Measurements from ENCODE around the gene ARL2BP. TPM values are rescaled to one million over a fixed set of nuclear protein-coding genes. Genes with fewer than 3 reads are reported as not detected.

The ARL2BP gene
- polyA plus RNA-seq, 1 donor (not counting 4 experiments of a cell fraction or from before 2014, with no cell fraction given): 98.0 TPM

DNA sequence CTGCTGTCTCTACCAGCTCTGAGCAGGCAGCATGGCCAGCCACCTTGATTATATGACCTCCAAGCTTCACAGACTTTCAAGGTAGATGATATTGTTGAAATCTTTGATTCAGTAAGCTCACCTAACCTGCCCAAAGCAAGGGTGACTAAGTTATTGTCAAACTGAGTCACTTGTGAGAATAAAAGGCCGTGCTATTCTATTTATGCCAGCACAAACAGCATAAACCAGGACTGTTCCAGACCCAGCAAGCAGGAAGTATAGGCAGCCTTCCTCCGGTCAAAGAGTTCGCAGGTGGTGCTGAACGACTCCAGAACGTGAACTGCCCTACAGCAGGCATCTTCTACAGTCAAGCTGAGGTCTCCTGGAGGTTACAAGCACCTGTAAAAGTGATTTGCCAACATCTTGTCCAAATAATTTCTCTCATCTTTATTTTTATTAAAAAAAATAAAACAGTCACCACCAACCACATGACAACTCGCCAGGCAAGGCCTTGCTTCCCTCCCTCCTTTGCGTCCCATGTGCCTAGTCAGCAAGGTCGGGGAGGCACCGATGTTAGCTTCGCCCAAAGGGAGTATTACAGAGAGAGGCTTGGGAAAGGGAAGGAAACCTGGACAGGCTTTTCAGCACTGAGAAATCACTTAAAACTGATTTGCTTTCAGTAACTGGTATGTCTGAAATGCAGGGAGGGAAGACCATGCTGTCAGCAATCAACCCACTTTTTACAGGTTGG, 10.8 kb downstream of the ARL2BP start:
- Histone ChIP-seq H3K9me1 (ENCODE audit: control insufficient read depth, extremely low read depth, insufficient read depth, low read length) (no peaks in the 10 kb centered on the region), H4K20me1 (ENCODE audit: control insufficient read depth, extremely low read depth, insufficient read depth, low read length) (no peaks in the 10 kb centered on the region), H3K27me3 (ENCODE audit: control insufficient read depth, extremely low read depth, insufficient read depth, low read length) (no peaks in the 10 kb centered on the region), H3K79me2 (ENCODE audit: control insufficient read depth, insufficient read depth, low read length) (no peaks in the 10 kb centered on the region), H3K9me3 (ENCODE audit: control insufficient read depth, low read depth, low read length) (no peaks in the 10 kb centered on the region), H3K4me2 (ENCODE audit: control insufficient read depth, extremely low read depth, insufficient read depth, low read depth, low read length) (peak overlapping the region; percentile 25), H2AFZ (ENCODE audit: control insufficient read depth, low read length) (no peak overlapping the region), H3K27ac (ENCODE audit: control insufficient read depth, insufficient read depth, low read length) (peak overlapping the region; percentile 48), H3K9ac (ENCODE audit: control insufficient read depth, extremely low read depth, insufficient read depth, low read length) (no peak overlapping the region), H3K4me3 (ENCODE audit: control insufficient read depth in 2 of 3, extremely low read depth in 1 of 3, insufficient read depth in 2 of 3, low read depth in 1 of 3, low read length in 3 of 3) (no peak overlapping the region), H3K4me1 (ENCODE audit: control insufficient read depth, extremely low read depth, insufficient read depth, low read length) (peaks cover 40% of the 10 kb centered on the region), H3K36me3 (ENCODE audit: control insufficient read depth in 2 of 2, extremely low read depth in 1 of 2, insufficient read depth in 2 of 2, low read length in 2 of 2) (peaks cover 8 to 11% of the 10 kb centered on the region in 2 experiments)
- dilution Hi-C loops (cut with MboI; ENCODE audit: extremely low pct_ligation_motif_present, low sequenced_read_pairs): no loop called here
- no peak for TF ChIP-seq EZH2 (IDR thresholded peaks at IDR 0.05; ENCODE audit: low read length)
- TF ChIP-seq, protein P1, sequence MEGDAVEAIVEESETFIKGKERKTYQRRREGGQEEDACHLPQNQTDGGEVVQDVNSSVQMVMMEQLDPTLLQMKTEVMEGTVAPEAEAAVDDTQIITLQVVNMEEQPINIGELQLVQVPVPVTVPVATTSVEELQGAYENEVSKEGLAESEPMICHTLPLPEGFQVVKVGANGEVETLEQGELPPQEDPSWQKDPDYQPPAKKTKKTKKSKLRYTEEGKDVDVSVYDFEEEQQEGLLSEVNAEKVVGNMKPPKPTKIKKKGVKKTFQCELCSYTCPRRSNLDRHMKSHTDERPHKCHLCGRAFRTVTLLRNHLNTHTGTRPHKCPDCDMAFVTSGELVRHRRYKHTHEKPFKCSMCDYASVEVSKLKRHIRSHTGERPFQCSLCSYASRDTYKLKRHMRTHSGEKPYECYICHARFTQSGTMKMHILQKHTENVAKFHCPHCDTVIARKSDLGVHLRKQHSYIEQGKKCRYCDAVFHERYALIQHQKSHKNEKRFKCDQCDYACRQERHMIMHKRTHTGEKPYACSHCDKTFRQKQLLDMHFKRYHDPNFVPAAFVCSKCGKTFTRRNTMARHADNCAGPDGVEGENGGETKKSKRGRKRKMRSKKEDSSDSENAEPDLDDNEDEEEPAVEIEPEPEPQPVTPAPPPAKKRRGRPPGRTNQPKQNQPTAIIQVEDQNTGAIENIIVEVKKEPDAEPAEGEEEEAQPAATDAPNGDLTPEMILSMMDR (optimal IDR thresholded peaks at IDR 0.05 in 1 of 3, IDR thresholded peaks at IDR 0.05 in 1 of 3, conservative IDR thresholded peaks at IDR 0.05 in 1 of 3; ENCODE audit: extremely low read depth in 1 of 3, insufficient read depth in 2 of 3, low read length in 3 of 3): no peak
- no peak for DNase-seq (ENCODE audit: low read depth, low spot score)
- peak; percentile 95 for FAIRE-seq

DNA sequence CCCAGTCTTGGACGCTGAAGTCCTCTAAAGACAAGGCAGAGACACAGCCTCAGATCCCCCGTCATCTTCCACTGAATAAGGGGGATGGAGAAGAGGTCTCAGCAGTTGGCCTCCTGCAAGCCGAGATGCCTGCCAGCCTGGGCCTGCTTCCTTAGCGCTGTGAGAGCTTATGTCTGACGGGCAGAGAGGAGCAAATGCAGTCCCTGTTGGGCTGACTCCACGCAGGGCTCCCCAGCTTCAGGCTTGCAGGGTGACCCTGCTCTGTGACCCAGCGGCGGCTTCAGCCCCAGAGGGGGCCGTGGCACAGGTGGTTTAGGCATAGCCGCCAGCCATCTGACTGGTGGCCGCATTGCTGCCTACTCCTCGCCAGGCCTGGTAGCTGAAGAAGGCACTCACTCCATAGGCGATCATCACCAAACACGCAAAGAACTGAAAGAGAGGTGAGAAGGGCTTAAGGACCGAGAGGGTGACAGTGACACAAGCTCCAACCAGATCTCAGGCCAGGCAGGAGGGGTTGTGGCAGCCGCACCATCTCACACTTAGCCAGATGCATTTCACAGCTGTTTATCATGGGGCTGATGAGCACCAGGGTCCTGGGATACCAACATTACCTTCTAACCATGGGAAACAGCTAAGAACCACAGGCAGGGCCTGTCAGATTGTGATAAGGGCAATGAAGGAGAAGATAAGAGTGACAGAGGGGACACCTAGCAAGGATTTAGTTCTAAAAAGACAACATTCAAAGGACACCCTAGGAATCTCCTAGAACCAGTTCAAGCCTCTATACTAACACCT, 11.7 kb downstream of the ARL2BP start:
- no peak overlapping the region for H3K9ac ChIP-seq (ENCODE audit: control insufficient read depth, extremely low read depth, insufficient read depth, low read length)
- no peak overlapping the region for H2AFZ ChIP-seq (ENCODE audit: control insufficient read depth, low read length)
- dilution Hi-C loops (cut with MboI; ENCODE audit: extremely low pct_ligation_motif_present, low sequenced_read_pairs): no loop called here
- H3K27me3 ChIP-seq (ENCODE audit: control insufficient read depth, extremely low read depth, insufficient read depth, low read length): no peaks in the 10 kb centered on the region
- no peak overlapping the region for H3K4me3 ChIP-seq (ENCODE audit: control insufficient read depth in 2 of 3, extremely low read depth in 1 of 3, insufficient read depth in 2 of 3, low read depth in 1 of 3, low read length in 3 of 3)
- H3K9me3 ChIP-seq (ENCODE audit: control insufficient read depth, low read depth, low read length): no peaks in the 10 kb centered on the region
- peaks cover 7 to 8% of the 10 kb centered on the region in 2 experiments for H3K36me3 ChIP-seq (ENCODE audit: control insufficient read depth in 2 of 2, extremely low read depth in 1 of 2, insufficient read depth in 2 of 2, low read length in 2 of 2)
- peaks cover 41% of the 10 kb centered on the region for H3K4me1 ChIP-seq (ENCODE audit: control insufficient read depth, extremely low read depth, insufficient read depth, low read length)
- no peaks in the 10 kb centered on the region for H3K79me2 ChIP-seq (ENCODE audit: control insufficient read depth, insufficient read depth, low read length)
- DNase-seq (ENCODE audit: low read depth, low spot score): no peak
- H3K27ac ChIP-seq (ENCODE audit: control insufficient read depth, insufficient read depth, low read length): no peak overlapping the region
- FAIRE-seq: no peak
- no peaks in the 10 kb centered on the region for H3K9me1 ChIP-seq (ENCODE audit: control insufficient read depth, extremely low read depth, insufficient read depth, low read length)
- H3K4me2 ChIP-seq (ENCODE audit: control insufficient read depth, extremely low read depth, insufficient read depth, low read depth, low read length): no peak overlapping the region
- no peaks in the 10 kb centered on the region for H4K20me1 ChIP-seq (ENCODE audit: control insufficient read depth, extremely low read depth, insufficient read depth, low read length)
- TF ChIP-seq EZH2 (IDR thresholded peaks at IDR 0.05; ENCODE audit: low read length): no peak
- TF ChIP-seq, protein P1 (optimal IDR thresholded peaks at IDR 0.05 in 1 of 3, IDR thresholded peaks at IDR 0.05 in 1 of 3, conservative IDR thresholded peaks at IDR 0.05 in 1 of 3; ENCODE audit: extremely low read depth in 1 of 3, insufficient read depth in 2 of 3, low read length in 3 of 3): no peak

Measured in keratinocyte (primary cell).